ENCODE results near the gene NEIL1.

The NEIL1 gene

DNA sequence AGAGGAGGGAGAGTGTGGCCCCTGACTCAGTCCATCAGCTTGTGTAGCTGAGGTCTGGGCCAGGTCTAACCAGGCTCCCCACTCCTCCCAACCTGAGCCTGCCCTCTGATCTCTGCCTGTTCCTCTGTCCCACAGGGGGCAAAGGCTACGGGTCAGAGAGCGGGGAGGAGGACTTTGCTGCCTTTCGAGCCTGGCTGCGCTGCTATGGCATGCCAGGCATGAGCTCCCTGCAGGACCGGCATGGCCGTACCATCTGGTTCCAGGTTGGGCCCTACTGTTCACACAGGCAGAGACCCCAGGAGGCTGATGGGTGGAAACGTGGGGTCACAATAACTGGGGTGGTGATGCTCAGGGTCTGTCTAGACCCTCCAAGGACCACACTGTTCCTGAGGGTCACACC, 6.8 kb downstream of the NEIL1 start:
- Histone ChIP-seq H3K27me3 (ENCODE audit: control insufficient read depth, insufficient read depth, low read length) (no peaks in the 10 kb centered on the region), H3K9ac (ENCODE audit: low read length) (no peak overlapping the region), H3K4me1 (ENCODE audit: control insufficient read depth, insufficient read depth, low read length) (peaks cover 4% of the 10 kb centered on the region), H3K4me3 (ENCODE audit: low read length) (no peak overlapping the region), H3K27ac (ENCODE audit: low read depth, low read length) (no peak overlapping the region), H3K36me3 (ENCODE audit: control insufficient read depth, insufficient read depth, low read length) (peaks cover 10% of the 10 kb centered on the region)

DNA sequence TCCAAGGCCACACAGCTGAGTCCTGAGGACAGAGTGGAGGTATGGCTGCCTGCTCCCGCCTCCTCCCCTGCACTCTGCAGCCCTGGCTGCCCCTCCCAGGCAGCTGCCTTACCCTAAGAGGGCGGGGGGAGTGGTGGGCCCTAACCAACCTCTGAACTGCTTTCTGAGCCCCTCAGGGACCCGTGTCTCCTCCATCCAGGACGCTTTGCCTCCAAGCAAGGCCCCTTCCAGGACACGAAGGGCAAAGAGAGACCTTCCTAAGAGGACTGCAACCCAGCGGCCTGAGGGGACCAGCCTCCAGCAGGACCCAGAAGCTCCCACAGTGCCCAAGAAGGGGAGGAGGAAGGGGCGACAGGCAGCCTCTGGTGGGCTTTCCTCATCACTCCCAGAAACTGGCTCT, 7.6 kb downstream of the NEIL1 start:
- no peak overlapping the region for H3K27ac ChIP-seq (ENCODE audit: low read depth, low read length)
- peaks cover 13% of the 10 kb centered on the region for H3K36me3 ChIP-seq (ENCODE audit: control insufficient read depth, insufficient read depth, low read length)
- no peaks in the 10 kb centered on the region for H3K4me1 ChIP-seq (ENCODE audit: control insufficient read depth, insufficient read depth, low read length)

DNA sequence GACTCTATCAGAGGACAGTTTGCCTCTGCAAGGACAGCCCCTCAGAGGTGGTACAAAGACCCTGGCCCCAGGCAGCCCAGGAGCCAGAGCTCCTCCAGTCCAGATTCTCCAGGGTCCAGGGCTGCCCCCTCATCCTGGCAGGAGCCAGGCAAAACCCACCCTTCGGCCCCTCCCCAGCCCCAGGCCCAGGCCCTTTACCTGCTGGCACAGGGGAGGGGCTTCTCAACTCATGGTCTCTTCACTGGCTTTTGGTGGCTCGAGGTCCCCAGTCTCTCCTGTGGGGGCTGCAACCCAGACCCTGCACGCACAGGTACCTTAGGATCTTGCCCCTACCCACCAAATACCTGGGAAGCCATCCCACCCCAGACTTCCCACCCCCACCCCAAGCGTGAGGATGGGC, 8.5 kb downstream of the NEIL1 start:
- H3K9ac ChIP-seq (ENCODE audit: low read length): no peak overlapping the region
- no peak overlapping the region for H3K4me3 ChIP-seq (ENCODE audit: low read length)
- H3K36me3 ChIP-seq (ENCODE audit: control insufficient read depth, insufficient read depth, low read length): peaks cover 20% of the 10 kb centered on the region
- H3K27ac ChIP-seq (ENCODE audit: low read depth, low read length): no peak overlapping the region
- H3K27me3 ChIP-seq (ENCODE audit: control insufficient read depth, insufficient read depth, low read length): no peaks in the 10 kb centered on the region
- H3K4me1 ChIP-seq (ENCODE audit: control insufficient read depth, insufficient read depth, low read length): no peaks in the 10 kb centered on the region

More for the DNA sequence above, 7.6 kb downstream of the NEIL1 start:
- Histone ChIP-seq H3K4me3 (ENCODE audit: low read length) (no peak overlapping the region), H3K27me3 (ENCODE audit: control insufficient read depth, insufficient read depth, low read length) (no peaks in the 10 kb centered on the region), H3K9ac (ENCODE audit: low read length) (no peak overlapping the region)

DNA sequence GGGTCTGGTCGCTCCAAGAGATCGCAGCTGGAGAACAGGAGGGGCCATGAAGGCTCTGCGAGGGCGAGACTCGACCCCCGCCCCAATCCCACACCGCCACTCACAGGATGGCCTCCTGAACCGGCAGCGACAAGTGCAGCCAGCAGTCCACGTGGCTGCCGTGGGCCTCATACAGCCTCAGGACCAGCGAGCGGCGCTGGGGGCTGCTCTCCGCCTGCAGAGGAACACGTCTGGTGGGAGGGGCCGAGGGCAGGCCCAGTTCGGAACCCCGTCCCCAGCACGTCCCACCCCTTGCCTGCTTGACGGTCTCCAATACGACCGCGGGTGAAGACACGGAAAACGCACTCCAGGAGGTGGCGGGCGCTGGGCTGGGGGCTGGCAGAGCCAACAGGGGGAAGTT, 9.2 kb downstream of the NEIL1 start:
- H3K27ac ChIP-seq (ENCODE audit: low read depth, low read length): no peak overlapping the region
- no peaks in the 10 kb centered on the region for H3K27me3 ChIP-seq (ENCODE audit: control insufficient read depth, insufficient read depth, low read length)
- H3K4me1 ChIP-seq (ENCODE audit: control insufficient read depth, insufficient read depth, low read length): no peaks in the 10 kb centered on the region
- H3K9ac ChIP-seq (ENCODE audit: low read length): no peak overlapping the region
- peaks cover 20% of the 10 kb centered on the region for H3K36me3 ChIP-seq (ENCODE audit: control insufficient read depth, insufficient read depth, low read length)
- no peak overlapping the region for H3K4me3 ChIP-seq (ENCODE audit: low read length)

DNA sequence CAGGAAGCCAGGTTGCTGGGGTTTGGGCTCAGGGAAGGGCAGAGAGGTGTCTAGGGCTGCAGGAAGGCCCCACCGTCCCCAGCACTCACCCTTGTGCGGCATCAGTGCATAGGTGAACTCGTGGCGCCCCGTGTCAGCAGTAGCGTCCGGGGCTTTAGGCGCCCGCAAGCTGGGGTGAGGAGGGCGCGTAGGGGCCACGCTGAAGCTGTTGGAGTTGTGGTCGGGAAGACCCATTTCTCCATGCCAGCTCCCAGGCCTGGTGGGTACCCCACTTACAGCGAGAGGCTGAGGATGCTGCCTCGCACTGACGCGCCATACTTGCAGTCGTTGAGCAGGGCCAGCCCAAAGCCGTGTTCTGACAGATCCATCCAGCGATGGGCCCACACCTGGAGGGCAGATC, 9.7 kb downstream of the NEIL1 start:
- Histone ChIP-seq H3K4me1 (ENCODE audit: control insufficient read depth, insufficient read depth, low read length) (no peaks in the 10 kb centered on the region), H3K27ac (ENCODE audit: low read depth, low read length) (no peak overlapping the region), H3K9ac (ENCODE audit: low read length) (no peak overlapping the region), H3K4me3 (ENCODE audit: low read length) (no peak overlapping the region), H3K27me3 (ENCODE audit: control insufficient read depth, insufficient read depth, low read length) (no peaks in the 10 kb centered on the region), H3K36me3 (ENCODE audit: control insufficient read depth, insufficient read depth, low read length) (peaks cover 25% of the 10 kb centered on the region)

DNA sequence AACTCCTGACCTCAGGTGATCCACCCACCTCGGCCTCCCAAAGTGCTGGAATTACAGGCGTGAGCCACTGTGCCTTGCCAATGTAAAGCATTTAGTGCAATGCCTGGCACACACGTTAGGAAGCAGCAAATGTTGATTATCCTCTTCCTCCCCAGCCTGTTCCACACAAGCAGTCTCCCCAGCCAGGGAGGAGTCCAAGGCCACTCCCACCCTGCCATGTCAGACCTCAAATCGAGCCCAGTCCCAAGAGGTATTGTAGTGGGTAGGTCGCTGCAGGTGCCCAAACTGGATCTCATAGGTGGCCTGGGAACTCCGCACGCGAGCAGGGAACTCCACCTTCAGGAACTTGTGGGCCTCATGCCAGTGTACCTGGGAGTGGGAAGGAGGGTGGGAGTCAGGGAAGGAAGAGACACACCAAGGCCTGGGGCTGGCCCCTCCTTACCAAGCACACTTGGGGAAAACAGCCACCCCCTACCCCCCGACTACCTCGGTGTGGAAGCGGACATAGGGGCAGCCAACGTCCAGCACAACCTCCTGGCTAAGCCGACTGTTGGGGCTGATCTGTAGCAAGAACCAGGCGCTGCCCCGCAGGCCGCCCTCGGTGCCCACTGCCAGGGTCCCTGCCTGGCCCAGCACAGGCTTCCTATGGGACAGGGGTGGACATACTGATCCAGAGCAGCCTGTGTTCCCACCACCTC, 11.3 kb downstream of the NEIL1 start:
- H3K4me1 ChIP-seq (ENCODE audit: control insufficient read depth, insufficient read depth, low read length): no peaks in the 10 kb centered on the region
- no peak overlapping the region for H3K27ac ChIP-seq (ENCODE audit: low read depth, low read length)
- no peaks in the 10 kb centered on the region for H3K27me3 ChIP-seq (ENCODE audit: control insufficient read depth, insufficient read depth, low read length)
- H3K36me3 ChIP-seq (ENCODE audit: control insufficient read depth, insufficient read depth, low read length): peaks cover 32% of the 10 kb centered on the region
- H3K4me3 ChIP-seq (ENCODE audit: low read length): no peak overlapping the region
- H3K9ac ChIP-seq (ENCODE audit: low read length): no peak overlapping the region

DNA sequence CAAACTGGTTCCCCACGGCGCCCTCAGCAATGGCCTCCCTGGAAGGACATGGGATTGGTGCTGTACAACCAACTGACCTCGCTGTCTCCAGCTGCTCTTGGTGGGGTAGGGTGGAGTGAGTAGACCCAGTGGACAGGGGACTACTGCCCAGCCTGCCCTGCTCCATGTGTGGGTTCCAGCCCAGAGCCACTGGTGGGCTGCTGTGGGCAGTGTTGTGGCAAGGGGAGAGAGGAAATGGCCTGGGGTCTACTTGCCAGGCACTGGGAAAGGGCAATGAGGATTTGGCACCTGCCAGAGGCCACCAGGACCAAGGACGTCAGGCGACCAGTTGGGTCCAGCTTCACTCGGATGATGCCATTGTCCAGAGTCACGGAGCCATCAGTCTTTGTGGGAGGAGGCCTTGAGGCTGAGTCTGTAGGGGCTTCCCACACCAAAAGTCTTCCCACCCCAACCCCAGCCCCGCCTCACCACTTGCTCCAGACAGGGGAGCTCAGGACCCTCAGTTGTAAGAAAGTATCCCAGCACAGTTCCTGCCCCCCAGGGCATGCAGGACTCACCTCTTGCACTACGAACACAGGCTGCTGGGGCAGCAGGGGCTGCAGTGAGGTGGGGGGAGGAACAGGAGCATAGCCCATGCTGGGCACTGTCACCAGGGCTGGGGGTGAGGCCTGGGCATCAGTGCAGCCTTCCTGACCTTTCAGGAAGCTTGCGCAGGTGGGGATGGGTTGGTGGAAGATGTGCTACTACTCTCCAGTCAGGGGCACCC, 12.1 kb downstream of the NEIL1 start:
- Histone ChIP-seq H3K4me3 (ENCODE audit: low read length) (no peak overlapping the region), H3K27ac (ENCODE audit: low read depth, low read length) (no peak overlapping the region), H3K9ac (ENCODE audit: low read length) (no peak overlapping the region), H3K4me1 (ENCODE audit: control insufficient read depth, insufficient read depth, low read length) (no peaks in the 10 kb centered on the region), H3K27me3 (ENCODE audit: control insufficient read depth, insufficient read depth, low read length) (no peaks in the 10 kb centered on the region), H3K36me3 (ENCODE audit: control insufficient read depth, insufficient read depth, low read length) (peaks cover 32% of the 10 kb centered on the region)

DNA sequence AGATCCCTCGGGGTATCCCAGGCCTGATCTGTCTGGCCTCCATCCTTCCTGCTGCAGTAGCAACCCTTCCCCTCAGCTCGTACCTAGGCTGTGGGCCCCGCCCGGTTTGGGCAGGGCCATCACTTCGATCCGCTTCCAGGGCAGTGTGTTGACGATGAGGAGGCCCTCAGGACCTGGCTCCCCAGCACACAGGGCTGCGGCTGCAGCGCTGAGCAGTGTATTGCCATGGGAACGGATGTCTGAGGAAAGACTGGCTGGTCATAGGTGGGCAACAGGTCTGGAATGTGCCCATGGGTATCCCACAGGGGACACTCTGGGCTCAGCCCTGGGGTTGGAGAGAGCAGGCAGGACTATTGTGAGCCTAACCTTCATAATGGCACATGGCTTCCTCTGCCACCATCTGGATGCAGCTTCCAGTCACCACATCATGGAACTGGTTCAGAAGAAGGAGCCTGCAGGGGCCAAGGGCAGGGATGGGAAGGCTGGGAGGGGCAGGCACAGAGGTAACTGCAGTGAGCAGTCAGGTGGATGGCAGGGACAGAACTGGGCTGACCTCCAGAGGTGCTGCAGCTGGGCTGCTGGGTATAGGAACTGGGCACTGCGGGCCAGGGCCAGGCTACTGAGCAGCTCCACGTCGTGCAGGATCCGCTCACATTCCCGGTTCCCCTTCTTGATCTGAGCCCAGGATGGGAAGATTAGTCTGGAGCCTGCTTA, 12.9 kb downstream of the NEIL1 start:
- Histone ChIP-seq H3K4me3 (ENCODE audit: low read length) (no peak overlapping the region), H3K27me3 (ENCODE audit: control insufficient read depth, insufficient read depth, low read length) (no peaks in the 10 kb centered on the region), H3K9ac (ENCODE audit: low read length) (no peak overlapping the region), H3K27ac (ENCODE audit: low read depth, low read length) (no peak overlapping the region), H3K36me3 (ENCODE audit: control insufficient read depth, insufficient read depth, low read length) (peaks cover 32% of the 10 kb centered on the region), H3K4me1 (ENCODE audit: control insufficient read depth, insufficient read depth, low read length) (no peaks in the 10 kb centered on the region)

DNA sequence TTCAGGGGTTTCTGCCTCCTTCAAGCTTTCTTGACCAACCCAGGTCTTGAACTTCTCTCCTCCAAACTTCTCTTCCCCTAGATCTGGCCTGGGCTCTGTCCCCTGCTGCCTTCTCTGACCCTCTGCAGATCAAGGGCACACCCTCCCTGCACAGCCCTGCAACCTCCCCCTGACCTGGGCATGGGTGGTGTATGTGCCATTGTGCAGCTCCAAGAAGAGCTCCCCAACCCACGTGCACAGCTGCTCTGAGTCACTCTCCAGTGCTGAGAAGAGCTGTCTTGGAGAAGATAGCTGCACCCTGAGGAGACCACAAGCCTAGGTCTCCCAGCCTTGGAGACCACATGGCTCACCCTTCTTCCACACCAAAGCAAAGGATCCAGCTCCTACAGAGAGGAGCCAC, 13.6 kb downstream of the NEIL1 start:
- Histone ChIP-seq H3K36me3 (ENCODE audit: control insufficient read depth, insufficient read depth, low read length) (peaks cover 30% of the 10 kb centered on the region), H3K27ac (ENCODE audit: low read depth, low read length) (no peak overlapping the region), H3K27me3 (ENCODE audit: control insufficient read depth, insufficient read depth, low read length) (no peaks in the 10 kb centered on the region), H3K4me3 (ENCODE audit: low read length) (no peak overlapping the region), H3K4me1 (ENCODE audit: control insufficient read depth, insufficient read depth, low read length) (no peaks in the 10 kb centered on the region), H3K9ac (ENCODE audit: low read length) (no peak overlapping the region)

DNA sequence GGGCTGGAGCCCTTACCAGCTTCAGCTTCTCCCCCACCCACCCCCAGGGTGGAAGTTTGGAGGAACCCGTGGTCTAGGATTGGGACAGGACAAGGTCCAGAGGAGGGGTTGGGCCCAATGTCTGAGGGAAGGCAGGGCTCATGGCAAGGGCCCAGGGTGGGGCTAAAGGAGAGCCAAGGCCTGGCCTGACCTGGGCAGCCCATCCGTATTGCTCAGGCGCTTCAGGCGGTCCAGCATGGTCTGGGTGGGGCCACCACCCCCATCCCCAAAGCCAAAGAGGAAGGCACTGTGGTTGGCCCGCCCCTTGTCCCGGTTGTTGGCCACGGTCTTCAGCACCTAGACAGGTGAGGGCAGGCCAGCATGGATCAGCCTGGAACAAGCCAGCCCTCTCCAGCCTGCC, 14.0 kb downstream of the NEIL1 start:
- H3K27me3 ChIP-seq (ENCODE audit: control insufficient read depth, insufficient read depth, low read length): no peaks in the 10 kb centered on the region
- H3K4me3 ChIP-seq (ENCODE audit: low read length): no peak overlapping the region
- H3K36me3 ChIP-seq (ENCODE audit: control insufficient read depth, insufficient read depth, low read length): peaks cover 33% of the 10 kb centered on the region
- no peaks in the 10 kb centered on the region for H3K4me1 ChIP-seq (ENCODE audit: control insufficient read depth, insufficient read depth, low read length)
- no peak overlapping the region for H3K27ac ChIP-seq (ENCODE audit: low read depth, low read length)
- no peak overlapping the region for H3K9ac ChIP-seq (ENCODE audit: low read length)

DNA sequence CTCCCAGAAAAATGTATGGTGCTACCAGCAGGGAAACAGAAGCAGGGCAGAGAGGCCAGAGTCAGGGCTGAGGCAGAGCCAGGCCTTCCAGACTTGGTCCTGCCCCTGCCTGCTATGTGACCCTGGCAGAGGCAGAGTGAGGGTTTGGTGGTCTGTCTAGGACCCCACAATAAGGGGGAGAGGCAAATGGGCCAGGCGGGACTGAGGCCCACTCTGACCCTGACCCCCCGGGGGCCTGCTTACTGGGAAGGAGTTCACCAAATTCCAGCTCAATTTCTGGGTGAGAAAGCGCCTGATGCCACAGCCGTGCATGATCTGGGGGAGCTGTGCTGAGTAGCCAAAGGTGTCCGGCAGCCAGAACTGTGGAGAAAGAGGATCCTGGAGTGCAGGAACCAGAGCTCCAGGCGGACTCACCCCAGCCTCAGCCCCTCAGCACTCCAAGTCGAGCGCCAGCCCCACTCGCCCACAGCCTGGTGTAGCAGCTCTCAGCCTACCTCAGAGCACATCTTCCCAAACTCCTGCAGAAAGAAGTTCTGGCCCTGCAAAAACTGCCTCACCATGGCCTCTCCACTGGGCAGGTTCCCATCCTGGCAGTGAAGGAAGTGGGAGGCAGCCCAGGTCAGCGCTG, 14.6 kb downstream of the NEIL1 start:
- Histone ChIP-seq H3K4me1 (ENCODE audit: control insufficient read depth, insufficient read depth, low read length) (no peaks in the 10 kb centered on the region), H3K27me3 (ENCODE audit: control insufficient read depth, insufficient read depth, low read length) (no peaks in the 10 kb centered on the region), H3K36me3 (ENCODE audit: control insufficient read depth, insufficient read depth, low read length) (peaks cover 35% of the 10 kb centered on the region), H3K4me3 (ENCODE audit: low read length) (no peak overlapping the region), H3K9ac (ENCODE audit: low read length) (no peak overlapping the region), H3K27ac (ENCODE audit: low read depth, low read length) (no peak overlapping the region)

DNA sequence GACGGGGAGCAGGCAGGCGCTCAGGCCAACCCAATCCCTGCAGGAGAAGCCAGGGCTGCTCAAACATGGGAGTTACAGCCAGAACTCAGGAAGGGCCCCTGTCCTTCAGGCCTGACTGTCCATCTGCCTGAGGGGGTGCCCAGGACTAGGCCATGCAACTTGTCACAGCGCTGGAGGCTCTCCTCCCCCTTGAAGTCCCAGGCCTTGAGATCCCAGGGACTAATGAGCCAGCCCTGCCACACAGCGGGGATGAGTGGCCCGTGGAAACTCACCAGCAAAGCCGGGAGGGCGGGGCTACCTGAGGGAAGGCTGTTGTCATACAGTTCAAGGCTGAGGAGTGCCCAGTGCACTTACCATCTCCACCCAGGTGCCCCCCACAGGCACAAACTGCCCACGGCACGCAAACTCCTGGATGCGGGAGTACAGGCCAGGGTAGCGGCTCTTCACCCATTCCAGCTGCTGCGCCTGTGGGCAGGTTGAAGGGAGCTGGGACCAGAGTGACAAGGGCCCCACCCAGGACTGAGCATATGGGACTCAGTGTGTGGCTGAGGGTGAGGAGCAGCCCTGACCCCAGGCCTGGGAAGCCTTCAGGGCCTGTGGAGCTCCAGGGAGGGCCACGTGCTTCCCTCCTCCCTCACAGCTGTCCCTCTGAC, 15.3 kb downstream of the NEIL1 start:
- no peaks in the 10 kb centered on the region for H3K4me1 ChIP-seq (ENCODE audit: control insufficient read depth, insufficient read depth, low read length)
- H3K27me3 ChIP-seq (ENCODE audit: control insufficient read depth, insufficient read depth, low read length): no peaks in the 10 kb centered on the region
- no peak overlapping the region for H3K4me3 ChIP-seq (ENCODE audit: low read length)
- no peak overlapping the region for H3K27ac ChIP-seq (ENCODE audit: low read depth, low read length)
- H3K9ac ChIP-seq (ENCODE audit: low read length): no peak overlapping the region
- H3K36me3 ChIP-seq (ENCODE audit: control insufficient read depth, insufficient read depth, low read length): peaks cover 39% of the 10 kb centered on the region

All from rectal smooth muscle tissue (tissue), 1 donor.